Activated CD4-positive, alpha-beta memory T cell treated with anti-CD3 and anti-CD28 coated beads, Interleukin-2, amount 10 ng/mL, durations not matched to agents 7 days and 5 days (primary cell): ENCODE data around the gene SEMA7A. TPM values are rescaled to one million over a fixed set of nuclear protein-coding genes. Genes with fewer than 3 reads are reported as not detected.
"Not testable (repeated sequence)": the region's sequence is repeated elsewhere in the genome, so short reads cannot be mapped to it uniquely, and the experiment has no call there.

ENCODE experiments used
- CTCF ChIA-PET: fragments of 350-600 bp; sonication (Branson Sonifier 250); formaldehyde crosslinking; loops from one replicate; lab custom pipeline; 2021; ENCODE audit warnings: antibody characterized with exemption, inconsistent platforms; lab: Charles Lee
- POLR2A ChIA-PET: fragments of 350-600 bp; sonication (Branson Sonifier 250); formaldehyde crosslinking; loops from one replicate; lab custom pipeline; 2021; ENCODE audit warnings: antibody characterized with exemption; lab: Charles Lee
- DNase-seq: peaks from one replicate; pipeline ENCODE4 v3.0.0-alpha.2; 2020
- H3K27ac Mint-ChIP-seq: one replicate; pipeline ENCODE4 v1.8.0; 2021; ENCODE audit warnings: mild to moderate bottlenecking, mixed read lengths
- H3K27me3 Mint-ChIP-seq: one replicate; pipeline ENCODE4 v1.8.0; 2021; ENCODE audit warnings: mixed read lengths
- H3K36me3 Mint-ChIP-seq: one replicate; pipeline ENCODE4 v1.8.0; 2021; ENCODE audit warnings: low read depth, mixed read lengths
- H3K4me1 Mint-ChIP-seq: one replicate; pipeline ENCODE4 v1.8.0; 2021; ENCODE audit warnings: mixed read lengths
- H3K4me3 Mint-ChIP-seq: one replicate; pipeline ENCODE4 v1.8.0; 2021; ENCODE audit warnings: mild to moderate bottlenecking, mixed read lengths
- H3K9me3 Mint-ChIP-seq: one replicate; pipeline ENCODE4 v1.8.0; 2021; ENCODE audit warnings: mixed read lengths
- total RNA-seq, 2 experiments: library from RNA; stranded (reverse); gene quantifications; one replicate each; pipeline ENCODE4 v1.2.3, GENCODE V29; 2021

The SEMA7A gene
- total RNA-seq, result 1 to 10 TPM; 3.8 to 4.3 TPM

GRCh38 chr15:74433592-74434262 is at the start of gene SEMA7A:
TSS of gene SEMA7A (minus strand) at chr15:74433958. CDS start at chr15:74433918, 40 bp downstream.
- H3K4me1 Mint-ChIP-seq, result peaks cover 35% of the 10 kb centered on the region
- H3K9me3 Mint-ChIP-seq, result no peaks in the 10 kb centered on the region
- CTCF ChIA-PET, result interaction anchor here (1.7 to 15.2 kb wide), 3 partner anchors 15 to 58 kb away, joined by 4 to 248 read pairs (median 13); no protein-coding TSS in a partner anchor
- H3K36me3 Mint-ChIP-seq, result no peaks in the 10 kb centered on the region
- peak; percentile 86 for DNase-seq
- H3K27ac Mint-ChIP-seq, result peak within 1 kb of the TSS; percentile 33
- H3K4me3 Mint-ChIP-seq, result peak within 1 kb of the TSS; percentile 67
- POLR2A ChIA-PET, result interaction anchor here (0.6 to 1.7 kb wide), 8 partner anchors 10 to 178 kb away, joined by 3 to 14 read pairs (median 4); partner anchors contain the start of gene UBL7
- H3K27me3 Mint-ChIP-seq, result peaks cover 4% of the 10 kb centered on the region

- no peak for DNase-seq
- Mint-ChIP-seq H3K27me3 (no peaks in the 10 kb centered on the region), H3K4me1 (peaks cover 2% of the 10 kb centered on the region), H3K4me3 (no peak overlapping the region), H3K27ac (no peak overlapping the region), H3K36me3 (peaks cover 10% of the 10 kb centered on the region), H3K9me3 (no peaks in the 10 kb centered on the region)
- POLR2A ChIA-PET, result interaction anchor here (1.3 kb wide), 1 partner anchor 21 kb away, joined by 4 read pairs; the partner anchor contains the start of gene UBL7
- CTCF ChIA-PET, result interaction anchor here (0.6 to 1.9 kb wide), 5 partner anchors 30 to 1244 kb away, joined by 3 to 7 read pairs (median 3); partner anchors contain the start of gene CLK3
Observed at GRCh38 chr15:74482661-74483060, 48.9 kb upstream of the SEMA7A start.

- H3K4me3 Mint-ChIP-seq, H3K9me3 Mint-ChIP-seq, H3K4me1 Mint-ChIP-seq, DNase-seq, H3K27me3 Mint-ChIP-seq, POLR2A ChIA-PET, H3K27ac Mint-ChIP-seq: not testable (repeated sequence)
- H3K36me3 Mint-ChIP-seq, result peaks cover 17% of the 10 kb centered on the region
- CTCF ChIA-PET, result interaction anchor here (0.6 kb wide), 1 partner anchor 9 kb away, joined by 4 read pairs; no protein-coding TSS in a partner anchor
Observed at GRCh38 chr15:74480364-74480763, 46.6 kb upstream of the SEMA7A start.

GRCh38 chr15:74471621-74472020 is 37.9 kb upstream of the SEMA7A start:
- not testable (repeated sequence) for H3K4me1 Mint-ChIP-seq, H3K27ac Mint-ChIP-seq, H3K9me3 Mint-ChIP-seq, H3K4me3 Mint-ChIP-seq, H3K27me3 Mint-ChIP-seq, DNase-seq
- ChIA-PET POLR2A (interaction anchor here (1.5 kb wide), 1 partner anchor 11 kb away, joined by 4 read pairs; the partner anchor contains the start of gene UBL7), CTCF (interaction anchor here (0.8 to 1.4 kb wide), 2 partner anchors 18 to 32 kb away, joined by 3 read pairs; no protein-coding TSS in a partner anchor)
- peaks cover 49% of the 10 kb centered on the region for H3K36me3 Mint-ChIP-seq

GRCh38 chr15:74470631-74471395 is 37.1 kb upstream of the SEMA7A start:
- H3K27ac Mint-ChIP-seq, result no peak overlapping the region
- H3K4me3 Mint-ChIP-seq, result no peak overlapping the region
- H3K36me3 Mint-ChIP-seq, result peaks cover 50% of the 10 kb centered on the region
- CTCF ChIA-PET, result interaction anchor here (0.7 kb wide), 1 partner anchor 9 kb away, joined by 4 read pairs; no protein-coding TSS in a partner anchor
- POLR2A ChIA-PET, result no interaction called here
- H3K27me3 Mint-ChIP-seq, result no peaks in the 10 kb centered on the region
- H3K9me3 Mint-ChIP-seq, result no peaks in the 10 kb centered on the region
- H3K4me1 Mint-ChIP-seq, result peaks cover 4% of the 10 kb centered on the region
- no peak for DNase-seq

- no peak for DNase-seq
- Mint-ChIP-seq H3K4me1 (peaks cover 23% of the 10 kb centered on the region), H3K9me3 (peaks cover 3% of the 10 kb centered on the region), H3K4me3 (no peak overlapping the region), H3K27me3 (no peaks in the 10 kb centered on the region), H3K36me3 (peaks cover 54% of the 10 kb centered on the region), H3K27ac (no peak overlapping the region)
- ChIA-PET CTCF (no interaction called here), POLR2A (no interaction called here)
Observed at GRCh38 chr15:74468341-74469032, 34.7 kb upstream of the SEMA7A start.

GRCh38 chr15:74466570-74466969 is 32.8 kb upstream of the SEMA7A start:
- CTCF ChIA-PET, result no interaction called here
- no peak for DNase-seq
- H3K9me3 Mint-ChIP-seq, result peaks cover 4% of the 10 kb centered on the region
- no peaks in the 10 kb centered on the region for H3K27me3 Mint-ChIP-seq
- POLR2A ChIA-PET, result no interaction called here
- H3K4me3 Mint-ChIP-seq, result no peak overlapping the region
- H3K36me3 Mint-ChIP-seq, result peaks cover 49% of the 10 kb centered on the region
- peaks cover 39% of the 10 kb centered on the region for H3K4me1 Mint-ChIP-seq
- no peak overlapping the region for H3K27ac Mint-ChIP-seq

GRCh38 chr15:74464897-74465296 is 31.1 kb upstream of the SEMA7A start:
- Mint-ChIP-seq H3K4me3 (no peak overlapping the region), H3K27me3 (no peaks in the 10 kb centered on the region), H3K4me1 (peaks cover 44% of the 10 kb centered on the region), H3K9me3 (peaks cover 4% of the 10 kb centered on the region), H3K36me3 (peaks cover 43% of the 10 kb centered on the region), H3K27ac (no peak overlapping the region)
- CTCF ChIA-PET, result no interaction called here
- POLR2A ChIA-PET, result no interaction called here
- no peak for DNase-seq

GRCh38 chr15:74464216-74464615 is 30.5 kb upstream of the SEMA7A start:
- no peaks in the 10 kb centered on the region for H3K27me3 Mint-ChIP-seq
- no peak for DNase-seq
- H3K36me3 Mint-ChIP-seq, result peaks cover 43% of the 10 kb centered on the region
- H3K4me3 Mint-ChIP-seq, result peak overlapping the region; percentile 10
- peaks cover 44% of the 10 kb centered on the region for H3K4me1 Mint-ChIP-seq
- H3K27ac Mint-ChIP-seq, result peak overlapping the region; percentile 41
- CTCF ChIA-PET, result no interaction called here
- POLR2A ChIA-PET, result no interaction called here
- peaks cover 4% of the 10 kb centered on the region for H3K9me3 Mint-ChIP-seq

GRCh38 chr15:74463634-74464033 is 29.9 kb upstream of the SEMA7A start:
- Mint-ChIP-seq H3K36me3 (peaks cover 40% of the 10 kb centered on the region), H3K27ac (no peak overlapping the region), H3K4me1 (peaks cover 48% of the 10 kb centered on the region), H3K27me3 (no peaks in the 10 kb centered on the region), H3K4me3 (peak overlapping the region; percentile 6), H3K9me3 (peaks cover 4% of the 10 kb centered on the region)
- ChIA-PET POLR2A (no interaction called here), CTCF (no interaction called here)
- DNase-seq, result no peak

- H3K4me1 Mint-ChIP-seq, result peaks cover 49% of the 10 kb centered on the region
Observed at GRCh38 chr15:74461847-74462511, 28.2 kb upstream of the SEMA7A start.

More at GRCh38 chr15:74461847-74462511, 28.2 kb upstream of the SEMA7A start:
- no peak for DNase-seq
- peaks cover 4% of the 10 kb centered on the region for H3K9me3 Mint-ChIP-seq
- peaks cover 42% of the 10 kb centered on the region for H3K36me3 Mint-ChIP-seq
- peak overlapping the region; percentile 93 for H3K4me3 Mint-ChIP-seq
- peak overlapping the region; percentile 80 for H3K27ac Mint-ChIP-seq
- ChIA-PET POLR2A (interaction anchor here (0.7 to 4.5 kb wide), 20 partner anchors 9 to 326 kb away, joined by 3 to 42 read pairs (median 6); partner anchors contain the start of genes ARID3B and CLK3), CTCF (interaction anchor here (1.0 to 2.5 kb wide), 6 partner anchors 22 to 440 kb away, joined by 3 to 8 read pairs (median 4); no protein-coding TSS in a partner anchor)
- no peaks in the 10 kb centered on the region for H3K27me3 Mint-ChIP-seq
